Measurements from ENCODE around the gene HBQ1.
"Not testable (repeated sequence)": the region's sequence is repeated elsewhere in the genome, so short reads cannot be mapped to it uniquely, and the experiment has no call there.

HBQ1 gene

DNA sequence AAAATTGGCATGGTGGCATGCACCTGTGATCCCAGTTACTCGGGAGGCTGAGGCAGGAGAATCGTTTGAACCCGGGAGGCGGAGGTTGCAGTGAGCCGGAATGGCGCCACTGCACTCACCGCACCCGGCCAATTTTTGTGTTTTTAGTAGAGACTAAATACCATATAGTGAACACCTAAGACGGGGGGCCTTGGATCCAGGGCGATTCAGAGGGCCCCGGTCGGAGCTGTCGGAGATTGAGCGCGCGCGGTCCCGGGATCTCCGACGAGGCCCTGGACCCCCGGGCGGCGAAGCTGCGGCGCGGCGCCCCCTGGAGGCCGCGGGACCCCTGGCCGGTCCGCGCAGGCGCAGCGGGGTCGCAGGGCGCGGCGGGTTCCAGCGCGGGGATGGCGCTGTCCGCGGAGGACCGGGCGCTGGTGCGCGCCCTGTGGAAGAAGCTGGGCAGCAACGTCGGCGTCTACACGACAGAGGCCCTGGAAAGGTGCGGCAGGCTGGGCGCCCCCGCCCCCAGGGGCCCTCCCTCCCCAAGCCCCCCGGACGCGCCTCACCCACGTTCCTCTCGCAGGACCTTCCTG lies at the start of gene HBQ1:
Gene HBQ1, plus strand, starts transcription at position 359 of the 575 bp plus-strand sequence. Its CDS starts 28 bp downstream, at position 387.
- peak; percentile 47 for DNase-seq

DNA sequence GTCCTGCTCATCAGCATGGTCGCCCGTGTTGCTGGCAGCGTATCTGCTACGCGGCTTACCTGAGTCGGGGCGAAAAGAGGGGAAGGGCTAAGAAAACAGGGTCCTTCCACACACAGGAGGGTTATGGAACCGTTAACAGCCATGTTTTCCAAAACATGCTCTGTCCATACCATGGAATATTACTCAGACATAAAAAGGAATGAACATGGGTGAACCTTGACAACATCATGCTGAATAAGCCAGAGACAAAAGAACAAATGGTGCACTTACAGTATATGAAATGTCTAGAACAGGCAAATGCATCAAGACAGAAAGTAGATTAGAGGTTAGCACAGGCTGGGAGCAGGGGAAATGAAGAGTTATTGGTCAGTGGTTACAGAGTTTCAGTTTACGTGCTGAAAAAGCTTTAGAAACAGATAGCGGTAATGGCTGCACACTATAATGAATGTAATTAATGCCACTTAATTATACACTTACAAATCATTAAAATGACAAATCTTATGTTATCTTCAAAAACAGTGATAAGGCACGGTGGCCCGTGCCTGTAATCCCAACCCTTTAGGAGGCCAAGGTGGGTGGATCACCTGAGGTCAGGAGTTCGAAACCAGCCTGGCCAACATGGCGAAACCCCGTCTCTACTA lies 49.6 kb upstream of the HBQ1 start:
- DNase-seq: no peak

DNA sequence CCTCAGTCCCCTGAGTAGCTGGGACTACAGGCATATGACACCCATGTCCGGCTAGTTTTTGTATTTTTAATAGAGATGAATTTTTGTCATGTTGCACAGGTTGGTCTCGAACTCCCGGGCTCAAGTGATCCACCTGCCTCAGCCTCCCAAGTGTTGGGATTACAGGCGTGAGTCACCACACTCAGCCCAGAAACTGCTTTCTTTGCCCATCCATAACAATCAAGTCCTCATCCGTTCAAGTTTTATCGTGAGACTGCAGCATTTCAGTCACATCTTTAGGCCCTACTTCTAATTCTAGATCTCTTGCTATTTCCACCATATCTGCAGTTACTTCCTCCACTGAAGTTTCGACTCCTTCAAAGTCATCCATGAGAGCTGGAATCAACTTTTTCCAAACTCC lies 48.1 kb upstream of the HBQ1 start:
- DNase-seq: no peak

DNA sequence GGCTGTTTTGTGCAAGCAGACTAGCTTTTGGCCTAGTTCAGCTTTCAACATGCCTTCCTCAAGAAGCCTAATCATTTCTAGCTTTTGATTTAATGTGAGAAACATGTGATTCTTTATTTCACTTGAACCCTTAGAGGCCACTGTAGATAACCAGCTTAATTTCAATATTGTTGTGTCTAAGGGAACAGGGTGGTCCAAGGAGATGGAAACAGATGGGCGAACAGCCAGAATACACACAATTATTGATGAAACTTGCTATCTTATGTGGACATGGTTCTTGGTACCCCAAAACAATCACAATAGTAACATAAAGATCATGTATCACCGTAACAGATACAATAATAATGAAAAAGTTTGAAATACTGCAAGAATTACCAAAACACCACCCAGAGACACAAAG lies 46.5 kb upstream of the HBQ1 start:
- no peak for DNase-seq

DNA sequence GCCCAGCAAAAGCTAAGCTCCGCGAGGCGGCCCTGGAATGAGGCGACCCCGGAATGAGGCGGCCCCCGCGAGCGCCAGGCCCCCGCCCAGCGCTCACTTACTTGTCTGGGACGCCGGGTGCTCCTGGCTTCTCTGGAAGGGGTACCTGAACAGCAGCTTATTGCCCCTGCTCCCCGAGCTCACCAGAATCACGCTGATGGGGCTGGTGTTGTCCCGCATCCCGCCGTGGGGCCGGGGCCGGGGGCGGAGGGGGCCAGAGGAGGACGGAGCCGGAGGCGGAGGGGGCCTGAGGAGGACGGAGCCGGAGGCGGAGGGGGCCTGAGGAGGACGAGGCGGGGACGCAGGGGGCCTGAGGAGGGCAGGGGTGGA lies 42.2 kb upstream of the HBQ1 start:
- DNase-seq: peak; percentile 29

DNA sequence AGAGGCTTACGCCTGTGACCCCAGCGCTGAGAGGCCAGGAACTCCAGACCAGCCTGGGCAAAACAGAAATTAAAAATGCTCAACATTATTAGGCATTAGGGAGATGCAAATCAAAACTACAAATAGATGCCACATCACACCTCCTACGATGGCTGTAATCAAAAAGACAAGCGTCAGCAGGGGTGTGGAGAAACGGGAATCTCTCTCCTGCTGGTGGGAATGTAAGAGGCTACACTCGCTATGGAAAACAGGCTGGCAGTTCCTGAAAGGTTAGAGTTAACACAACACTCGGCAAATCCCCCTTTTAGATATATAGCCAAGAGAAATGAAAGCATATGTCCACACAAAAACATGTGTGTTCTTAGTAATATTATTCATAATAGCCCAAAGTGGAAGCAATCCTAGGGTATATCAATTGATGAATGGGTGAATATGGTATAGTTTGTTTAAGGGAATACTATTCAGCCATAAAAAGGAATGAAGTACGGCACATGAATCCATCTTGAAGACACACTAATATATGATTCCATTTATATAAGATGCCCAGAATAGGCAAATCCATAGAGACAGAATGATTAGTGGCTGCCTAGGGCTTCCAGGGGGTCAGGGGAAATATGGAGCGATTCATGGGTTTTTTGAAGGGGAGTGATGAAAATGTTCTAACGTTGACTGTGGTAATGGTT lies 39.9 kb upstream of the HBQ1 start:
- no peak for DNase-seq

DNA sequence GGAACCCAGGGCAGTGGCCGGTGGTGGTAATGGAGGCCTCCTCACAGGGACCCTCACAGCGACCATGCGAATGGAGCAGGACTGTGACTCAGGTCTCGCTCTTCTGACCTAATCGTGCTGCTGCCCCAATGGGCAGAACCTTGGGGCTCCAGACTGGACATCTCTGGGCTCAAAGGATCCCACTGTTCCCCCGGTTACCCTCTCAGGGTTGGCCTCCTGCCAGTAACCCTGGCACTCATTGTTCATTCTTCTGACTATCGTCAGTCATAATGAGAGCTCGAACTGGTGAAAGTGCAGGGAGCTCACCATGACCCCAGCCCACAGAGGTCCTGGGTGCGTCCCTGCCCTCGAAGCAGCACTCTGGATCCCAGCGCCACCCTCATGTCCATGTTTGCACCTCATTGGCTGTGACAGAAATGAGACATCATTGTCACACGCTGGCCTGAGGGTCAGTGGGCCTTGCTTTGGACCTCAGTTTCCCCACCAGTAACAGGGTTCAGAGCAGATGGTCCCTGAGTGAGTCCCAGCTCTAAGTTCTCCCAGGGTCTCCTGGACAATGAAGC lies 37.8 kb upstream of the HBQ1 start:
- DNase-seq: no peak

DNA sequence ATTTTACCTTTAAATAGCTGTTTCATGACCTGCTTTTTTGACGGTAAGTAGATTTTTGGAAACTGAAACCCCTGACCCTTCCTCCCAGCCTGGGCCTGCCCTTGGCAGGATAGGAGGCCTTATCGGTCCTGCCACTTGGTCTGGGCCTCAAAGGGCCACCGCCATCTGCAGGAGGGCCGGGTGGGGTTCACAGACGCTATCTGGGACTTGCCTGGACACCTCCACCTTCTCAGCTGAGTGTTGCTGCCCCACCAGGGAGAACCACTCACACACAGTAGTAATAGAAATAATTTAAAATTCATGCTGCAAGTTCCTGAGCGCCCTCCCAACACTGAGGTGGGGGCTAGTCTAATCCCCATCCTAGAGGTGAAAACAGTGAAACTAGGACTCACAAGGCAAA lies 37.2 kb upstream of the HBQ1 start:
- DNase-seq: no peak

DNA sequence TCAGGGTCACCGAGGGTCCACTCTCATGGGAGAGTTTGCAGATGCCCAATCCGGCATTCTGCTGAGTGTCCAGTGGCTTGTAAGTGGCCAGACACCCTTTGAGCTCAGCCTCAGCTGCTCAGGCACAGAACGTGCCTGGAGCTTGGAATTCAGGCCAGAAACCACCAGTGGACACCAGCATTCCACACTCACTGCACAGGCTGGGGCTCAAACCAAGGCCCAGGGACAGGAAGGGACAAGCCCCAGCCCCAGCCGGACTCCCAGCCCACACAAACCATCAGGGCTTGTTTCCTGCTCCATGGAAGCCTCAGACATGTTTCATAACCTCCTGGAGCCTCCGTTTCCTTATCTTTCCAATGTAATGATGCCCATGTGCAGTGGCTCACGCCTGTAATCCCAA lies 36.8 kb upstream of the HBQ1 start:
- DNase-seq: no peak

DNA sequence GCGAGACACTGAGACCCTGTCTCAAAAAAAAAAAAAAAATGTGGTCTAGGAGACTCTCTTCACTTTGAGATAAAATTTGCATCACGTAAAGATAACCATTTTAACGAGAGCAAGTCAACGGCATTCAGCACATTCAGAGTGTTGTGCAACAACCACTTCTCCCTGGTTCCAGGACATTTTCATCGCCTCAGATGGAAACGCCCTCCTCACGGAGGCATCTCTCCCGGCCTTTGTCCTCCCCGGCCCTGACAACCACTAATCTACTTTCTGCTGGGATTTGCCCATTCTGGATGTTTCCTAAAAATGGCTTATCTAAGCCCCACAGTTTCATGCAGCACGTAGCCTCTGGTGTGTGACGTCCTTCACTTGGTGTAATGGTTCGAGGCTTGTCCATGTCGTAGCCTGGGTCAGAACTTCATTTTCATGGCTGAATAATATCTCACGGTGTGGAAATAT lies 35.4 kb upstream of the HBQ1 start:
- DNase-seq: no peak

DNA sequence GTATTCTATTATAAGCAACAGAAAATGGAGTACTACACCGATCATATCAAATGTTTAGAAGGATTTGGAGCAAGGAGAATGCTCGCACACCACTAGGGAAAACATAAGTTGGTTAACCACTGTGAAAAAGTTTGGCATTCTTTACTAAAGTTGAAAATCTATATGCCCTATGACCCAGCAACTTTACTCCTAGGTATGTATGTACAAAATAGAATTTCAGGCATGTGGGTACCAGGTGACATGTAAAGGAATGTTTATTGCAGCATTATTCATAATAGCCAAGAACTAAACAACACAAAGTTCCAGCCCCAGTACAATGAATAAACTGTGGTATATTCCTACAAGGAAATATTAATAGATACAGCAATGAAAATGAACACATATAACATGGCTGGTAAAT lies 33.6 kb upstream of the HBQ1 start:
- DNase-seq: no peak

DNA sequence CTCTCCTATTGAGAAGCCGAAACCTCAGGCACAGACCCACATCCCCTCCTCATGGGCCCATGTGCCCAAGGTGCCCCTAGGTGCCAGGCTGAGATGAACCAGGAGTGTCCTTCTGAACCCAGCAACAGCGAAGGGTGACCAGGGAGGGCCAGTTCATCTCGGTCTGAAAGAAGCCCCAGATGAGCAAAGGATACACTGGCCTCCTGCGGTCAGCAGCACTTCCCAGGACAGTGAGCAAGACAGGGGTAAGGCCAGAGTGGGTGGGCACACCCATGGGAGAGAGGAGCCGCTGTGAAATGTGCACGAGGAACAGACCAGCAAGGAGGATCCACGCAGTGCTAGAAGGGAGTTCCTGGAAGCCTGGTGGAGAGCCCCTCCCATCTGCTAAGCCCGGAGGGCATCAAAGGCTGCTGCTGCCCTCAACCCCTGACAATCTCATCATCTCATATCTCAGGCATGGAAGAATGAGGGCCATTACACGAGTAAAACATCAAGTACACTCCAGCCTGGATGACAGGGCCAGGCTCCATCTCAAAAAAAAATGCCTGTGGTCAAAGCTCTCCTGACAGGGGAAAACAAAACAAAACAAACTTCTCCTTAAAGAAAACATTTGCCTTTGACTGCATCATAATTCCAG lies 31.1 kb upstream of the HBQ1 start:
- DNase-seq: no peak

DNA sequence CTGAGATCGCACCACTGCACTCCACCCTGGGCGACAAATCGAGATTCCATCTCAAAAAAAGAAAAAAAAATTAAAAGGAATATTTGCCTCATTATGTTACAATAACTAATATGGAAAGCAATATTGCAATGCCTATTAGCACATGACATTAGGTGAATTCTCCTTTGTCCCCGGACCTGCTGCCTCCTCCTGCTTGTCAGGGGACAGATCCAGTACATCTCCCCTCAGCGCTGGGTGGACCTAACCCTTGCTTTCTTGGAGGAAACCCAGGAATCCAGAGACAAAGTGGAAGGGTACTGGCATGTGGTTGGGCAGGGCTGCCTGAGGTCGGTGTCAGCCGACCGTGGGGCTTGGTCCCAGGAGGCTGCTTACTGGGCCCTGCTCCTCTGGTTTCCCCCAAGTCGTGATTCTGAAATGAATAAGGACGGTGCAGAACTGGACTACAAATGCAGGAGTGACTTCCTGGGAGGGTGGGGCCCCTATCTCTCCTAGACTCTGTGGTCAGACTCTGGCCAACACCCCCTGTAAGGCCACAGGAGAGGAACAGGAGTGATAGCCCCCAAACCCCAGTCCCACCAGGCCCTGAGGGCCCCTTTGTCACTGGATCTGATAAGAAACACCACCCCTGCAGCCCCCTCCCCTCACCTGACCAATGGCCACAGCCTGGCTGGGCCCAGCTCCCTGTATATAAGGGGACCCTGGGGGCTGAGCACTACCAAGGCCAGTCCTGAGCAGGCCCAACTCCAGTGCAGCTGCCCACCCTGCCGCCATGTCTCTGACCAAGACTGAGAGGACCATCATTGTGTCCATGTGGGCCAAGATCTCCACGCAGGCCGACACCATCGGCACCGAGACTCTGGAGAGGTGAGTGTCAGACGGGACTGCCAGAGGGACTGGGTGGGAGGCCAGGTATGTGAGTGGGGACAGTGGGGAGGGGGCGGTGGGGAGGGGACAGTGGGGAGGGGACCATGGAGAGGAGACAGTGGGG lies 27.8 kb upstream of the HBQ1 start, which contains the start of gene HBZ:
Gene HBZ, plus strand, starts transcription at position 504 of the 988 bp plus-strand sequence. Its CDS starts 266 bp downstream, at position 770.
- no peak for DNase-seq

DNA sequence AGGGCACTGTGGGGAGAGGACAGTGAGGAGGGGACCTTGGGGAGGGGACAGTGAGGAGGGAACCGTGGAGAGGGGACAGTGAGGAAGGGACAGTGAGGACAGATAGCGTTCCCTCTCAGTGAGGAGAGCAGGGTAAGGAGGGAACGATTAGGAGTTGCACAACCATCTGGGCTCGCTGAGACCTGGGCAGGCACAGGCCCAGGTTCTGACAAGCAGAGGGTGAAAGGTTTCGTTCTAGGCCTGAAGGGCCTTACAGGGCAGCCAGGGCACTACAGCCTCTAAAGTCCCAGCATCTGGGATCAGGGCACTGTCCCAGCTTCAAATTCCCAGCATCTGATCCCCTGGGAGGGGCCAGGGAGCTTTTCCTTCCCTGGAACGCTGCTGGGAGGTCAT lies 27.1 kb upstream of the HBQ1 start:
- DNase-seq: not testable (repeated sequence)

DNA sequence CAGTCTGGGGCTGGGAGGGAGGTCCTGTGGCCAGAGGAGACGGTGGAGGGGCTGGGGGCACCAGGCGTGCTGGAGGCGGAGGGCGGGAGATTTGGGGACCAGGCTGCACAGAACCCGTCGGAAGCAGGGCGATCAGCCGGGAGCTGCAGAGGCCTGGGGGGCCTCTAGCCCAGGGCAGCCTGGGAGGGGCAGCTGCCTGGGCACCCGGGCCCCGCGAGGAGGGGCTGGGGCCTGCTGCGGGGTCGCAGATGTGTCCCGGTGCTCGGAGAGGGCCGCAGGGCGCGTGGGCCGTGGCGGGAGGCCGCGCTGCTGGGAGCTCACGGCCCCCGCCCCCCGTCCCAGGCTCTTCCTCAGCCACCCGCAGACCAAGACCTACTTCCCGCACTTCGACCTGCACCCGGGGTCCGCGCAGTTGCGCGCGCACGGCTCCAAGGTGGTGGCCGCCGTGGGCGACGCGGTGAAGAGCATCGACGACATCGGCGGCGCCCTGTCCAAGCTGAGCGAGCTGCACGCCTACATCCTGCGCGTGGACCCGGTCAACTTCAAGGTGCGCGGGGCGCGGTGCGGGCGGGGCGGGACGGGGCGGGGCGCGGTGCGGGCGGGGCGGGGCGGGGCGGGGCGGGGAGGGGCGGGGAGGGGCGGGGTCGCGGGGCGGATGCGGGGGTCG lies 26.6 kb upstream of the HBQ1 start:
- not testable (repeated sequence) for DNase-seq

DNA sequence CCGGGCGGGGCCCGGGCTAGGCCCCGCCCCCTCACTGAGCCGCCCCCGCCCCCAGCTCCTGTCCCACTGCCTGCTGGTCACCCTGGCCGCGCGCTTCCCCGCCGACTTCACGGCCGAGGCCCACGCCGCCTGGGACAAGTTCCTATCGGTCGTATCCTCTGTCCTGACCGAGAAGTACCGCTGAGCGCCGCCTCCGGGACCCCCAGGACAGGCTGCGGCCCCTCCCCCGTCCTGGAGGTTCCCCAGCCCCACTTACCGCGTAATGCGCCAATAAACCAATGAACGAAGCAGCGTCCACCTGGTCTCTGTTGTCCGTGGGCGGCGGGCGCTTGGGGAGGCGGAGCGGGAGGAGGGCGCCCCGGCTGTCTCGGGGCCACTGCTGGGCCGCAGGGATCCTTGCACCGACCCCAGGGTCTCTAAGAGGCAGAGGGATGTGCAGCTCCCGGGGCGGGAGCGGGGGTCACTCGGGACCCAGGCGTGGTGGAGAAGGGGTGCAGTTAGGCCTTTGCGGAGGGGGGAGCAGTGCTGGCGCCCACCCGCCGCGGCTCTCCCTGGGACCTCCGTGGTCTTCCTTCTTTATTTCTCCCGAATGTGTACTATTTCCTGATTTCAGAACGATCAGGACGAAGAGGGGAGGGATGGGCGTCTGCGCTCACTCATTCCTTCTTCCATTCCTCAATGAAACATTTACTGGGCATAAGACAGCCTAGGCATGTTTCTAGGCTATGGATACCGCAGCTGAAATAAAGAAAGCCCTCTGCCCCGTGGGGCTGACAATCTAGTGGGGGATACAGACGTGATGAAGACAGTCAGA lies 25.8 kb upstream of the HBQ1 start:
- peak; percentile 7 for DNase-seq

DNA sequence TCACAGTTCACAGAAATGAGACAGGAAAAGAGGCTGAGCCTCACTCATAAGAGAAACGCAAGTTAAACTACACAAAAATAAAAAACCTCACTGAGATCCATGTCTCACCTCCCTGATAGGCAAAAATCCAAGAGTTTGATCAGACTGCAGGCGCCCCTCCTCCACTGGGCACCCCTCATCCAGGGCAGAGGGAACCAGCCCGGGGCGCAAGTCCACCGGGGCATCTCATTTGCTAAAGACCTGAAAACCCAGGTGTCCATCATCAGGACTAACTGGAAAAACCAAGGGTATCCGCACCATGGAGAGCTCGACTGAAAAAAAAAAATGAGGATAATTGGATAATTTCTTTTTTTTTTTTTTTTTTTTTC lies 25.2 kb upstream of the HBQ1 start:
- no peak for DNase-seq

DNA sequence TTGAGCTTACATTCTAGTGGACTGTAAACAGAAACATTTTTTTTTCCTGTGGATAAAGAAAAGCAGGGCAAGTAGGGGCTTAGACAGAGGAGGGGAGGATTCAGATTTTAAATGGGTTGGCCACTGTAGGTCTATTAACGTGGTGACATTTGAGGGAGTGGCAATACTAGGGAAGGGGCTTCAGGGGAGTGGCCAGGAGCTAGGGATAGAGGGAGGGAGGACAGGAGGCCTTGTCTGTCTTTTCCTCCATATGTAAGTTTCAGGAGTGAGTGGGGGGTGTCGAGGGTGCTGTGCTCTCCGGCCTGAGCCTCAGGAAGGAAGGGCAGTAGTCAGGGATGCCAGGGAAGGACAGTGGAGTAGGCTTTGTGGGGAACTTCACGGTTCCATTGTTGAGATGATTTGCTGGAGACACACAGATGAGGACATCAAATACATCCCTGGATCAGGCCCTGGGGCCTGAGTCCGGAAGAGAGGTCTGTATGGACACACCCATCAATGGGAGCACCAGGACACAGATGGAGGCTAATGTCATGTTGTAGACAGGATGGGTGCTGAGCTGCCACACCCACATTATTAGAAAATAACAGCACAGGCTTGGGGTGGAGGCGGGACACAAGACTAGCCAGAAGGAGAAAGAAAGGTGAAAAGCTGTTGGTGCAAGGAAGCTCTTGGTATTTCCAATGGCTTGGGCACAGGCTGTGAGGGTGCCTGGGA lies 21.0 kb upstream of the HBQ1 start:
- DNase-seq: no peak

DNA sequence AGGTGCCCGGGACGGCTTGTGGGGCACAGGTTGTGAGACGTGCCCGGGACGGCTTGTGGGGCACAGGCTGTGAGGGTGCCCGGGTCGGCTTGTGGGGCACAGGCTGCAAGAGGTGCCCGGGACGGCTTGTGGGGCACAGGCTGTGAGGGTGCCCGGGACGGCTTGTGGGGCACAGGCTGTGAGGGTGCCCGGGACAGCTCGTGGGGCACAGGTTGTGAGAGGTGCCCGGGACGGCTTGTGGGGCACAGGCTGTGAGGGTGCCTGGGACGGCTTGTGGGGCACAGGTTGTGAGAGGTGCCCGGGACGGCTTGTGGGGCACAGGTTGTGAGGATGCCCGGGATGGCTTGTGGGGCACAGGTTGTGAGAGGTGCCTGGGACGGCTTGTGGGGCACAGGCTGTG lies 20.0 kb upstream of the HBQ1 start:
- not testable (repeated sequence) for DNase-seq

DNA sequence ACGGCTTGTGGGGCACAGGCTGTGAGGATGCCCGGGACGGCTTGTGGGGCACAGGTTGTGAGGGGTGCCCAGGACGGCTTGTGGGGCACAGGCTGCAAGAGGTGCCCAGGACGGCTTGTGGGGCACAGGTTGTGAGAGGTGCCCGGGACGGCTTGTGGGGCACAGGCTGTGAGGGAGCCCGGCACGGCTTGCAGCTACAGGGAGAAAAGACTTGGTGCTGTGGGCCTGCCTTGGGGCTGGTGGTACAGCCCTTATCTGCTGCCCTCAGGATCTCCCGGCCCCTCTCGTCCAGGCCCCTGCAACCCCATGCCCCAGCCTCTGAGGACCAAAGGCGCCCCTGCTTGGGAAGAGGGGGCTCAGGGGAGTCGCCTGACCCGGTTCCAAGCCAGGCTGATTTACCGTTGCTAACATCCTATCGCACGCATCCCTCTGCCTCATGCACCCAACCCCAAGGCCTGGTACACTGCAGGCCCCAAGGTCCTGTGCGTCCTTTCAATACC lies 19.5 kb upstream of the HBQ1 start:
- no peak for DNase-seq

Measured in CD4-positive, alpha-beta T cell treated with Interleukin-6 for 4 hours (primary cell).